HepG2 (cell line): ENCODE results near the gene CTSZ. TPM values are rescaled to one million over a fixed set of nuclear protein-coding genes. Genes with fewer than 3 reads are reported as not detected.

Source experiments
- ARHGAP35 ChIP-seq: sonication (generic); formaldehyde crosslinking; IDR thresholded peaks from 2 replicates; pipeline ENCODE4 v1.9.0; 2022; ENCODE audit warnings: mild to moderate bottlenecking, inconsistent platforms, moderate library complexity, missing genetic modification reagents, borderline replicate concordance
- ARNT2 ChIP-seq: sonication (generic); formaldehyde crosslinking; IDR thresholded peaks from 2 replicates; pipeline ENCODE4 v1.8.0; 2022; ENCODE audit warnings: mild to moderate bottlenecking, low read depth, missing genetic modification reagents, moderate library complexity
- BCL3 ChIP-seq: sonication (generic); formaldehyde crosslinking; IDR thresholded peaks from 2 replicates; pipeline ENCODE4 v1.5.1; 2020; ENCODE audit warnings: mild to moderate bottlenecking, missing genetic modification reagents, moderate library complexity
- FOXP4 ChIP-seq: sonication (generic); formaldehyde crosslinking; IDR thresholded peaks from 2 replicates; pipeline ENCODE4 v1.4.0; 2020; ENCODE audit warnings: missing genetic modification reagents
- HMG20A ChIP-seq: IDR thresholded peaks from 2 replicates; pipeline ENCODE4 v1.6.1; 2016; ENCODE audit warnings: borderline replicate concordance
- HNRNPK ChIP-seq: fragments of 200-400 bp; formaldehyde crosslinking; IDR thresholded peaks from 2 replicates; pipeline ENCODE4 v1.6.1; 2018; ENCODE audit warnings: low read length, low read depth, moderate library complexity, mild to moderate bottlenecking; ENCODE audit not compliant: poor library complexity, severe bottlenecking
- ISX ChIP-seq: sonication (generic); formaldehyde crosslinking; conservative IDR thresholded peaks from 2 replicates; pipeline ENCODE4 v1.5.0; 2020; ENCODE audit warnings: missing genetic modification reagents
- KDM4B ChIP-seq: sonication (generic); formaldehyde crosslinking; IDR thresholded peaks from 2 replicates; pipeline ENCODE4 v1.4.0; 2020; ENCODE audit warnings: missing genetic modification reagents
- MNT ChIP-seq: fragments of 450-650 bp; IDR thresholded peaks from 2 replicates; pipeline ENCODE4 v1.6.1; 2016
- MTA1 ChIP-seq: sonication (generic); formaldehyde crosslinking; IDR thresholded peaks from 2 replicates; pipeline ENCODE4 v1.4.0; 2020; ENCODE audit warnings: missing genetic modification reagents, mild to moderate bottlenecking, borderline replicate concordance
- NFRKB ChIP-seq: fragments of 450-650 bp; IDR thresholded peaks from 2 replicates; pipeline ENCODE4 v1.6.1; 2017
- NFYB ChIP-seq: sonication (generic); formaldehyde crosslinking; IDR thresholded peaks from 2 replicates; pipeline ENCODE4 v1.4.0; 2020; ENCODE audit warnings: missing genetic modification reagents
- REPIN1 ChIP-seq: sonication (generic); formaldehyde crosslinking; IDR thresholded peaks from 2 replicates; pipeline ENCODE4 v1.8.0; 2022; ENCODE audit warnings: missing genetic modification reagents, low read depth, mild to moderate bottlenecking, borderline replicate concordance
- SKI ChIP-seq: fragments of 450-650 bp; IDR thresholded peaks from one replicate; pipeline ENCODE4 v1.6.1; 2018; ENCODE audit warnings: mild to moderate bottlenecking; ENCODE audit not compliant: partially characterized antibody
- ZBTB1 ChIP-seq: sonication (generic); formaldehyde crosslinking; IDR thresholded peaks from 2 replicates; pipeline ENCODE4 v1.4.0; 2020; ENCODE audit warnings: missing genetic modification reagents, borderline replicate concordance
- ZNF260 ChIP-seq: sonication (generic); formaldehyde crosslinking; IDR thresholded peaks from 2 replicates; pipeline ENCODE4 v1.4.0; 2020; ENCODE audit warnings: missing genetic modification reagents, low read depth, mild to moderate bottlenecking, borderline replicate concordance
- ZNF431 ChIP-seq: sonication (generic); formaldehyde crosslinking; IDR thresholded peaks from 2 replicates; pipeline ENCODE4 v1.9.0; 2022; ENCODE audit warnings: missing genetic modification reagents, low read depth, mild to moderate bottlenecking, borderline replicate concordance
- ZNF7 ChIP-seq: IDR thresholded peaks from 2 replicates; pipeline ENCODE4 v1.6.1; 2016; ENCODE audit warnings: missing biosample characterization, missing genetic modification reagents
- polyA plus RNA-seq, 8 experiments: library from polyadenylated mRNA; depleted of rRNA in 3 of 8; stranded (reverse) in 7 of 8; unstranded in 1 of 8; fragments of >200 nt; fragmentation: Illumina TruSeq in 4 of 8; extraction: Trizol in 4 of 8; gene quantifications; 2 replicates each; pipeline versions ENCODE4 v1.2.1 to v1.2.3, GENCODE V29; 2011 to 2016; ENCODE audit warnings: low read depth in 4 of 8, missing spikeins in 1 of 8, mixed read lengths in 1 of 8; ENCODE audit not compliant: insufficient read depth in 1 of 8
- total RNA-seq, 5 experiments: library from RNA; depleted of rRNA; stranded (reverse); fragments of >200 nt; fragmentation: Illumina TruSeq; extraction: Trizol; gene quantifications; 2 replicates each; pipeline ENCODE4 v1.2.3, GENCODE V29; 2016; ENCODE audit warnings: low read depth in 1 of 5
- TF ChIP-seq, protein P1 (sequence below): sonication (generic); formaldehyde crosslinking; IDR thresholded peaks from 2 replicates; pipeline ENCODE4 v1.5.0; 2020; ENCODE audit warnings: missing genetic modification reagents, mild to moderate bottlenecking, borderline replicate concordance
- TF ChIP-seq, protein P2 (sequence below): sonication (generic); IDR thresholded peaks from 2 replicates; pipeline ENCODE4 v1.6.1; 2016; ENCODE audit warnings: low read depth, borderline replicate concordance
- TF ChIP-seq, protein P3 (sequence below): sonication (generic); formaldehyde crosslinking; IDR thresholded peaks from 2 replicates; pipeline ENCODE4 v1.5.0; 2020; ENCODE audit warnings: missing genetic modification reagents

The CTSZ gene
- total and polyA plus RNA-seq, 2 of the 13 experiments (the other 11 are each of a cell fraction or from before 2014, with no cell fraction given): 0.33 TPM; not detected in 1

GRCh38 chr20:59015812-59016711 is 9.0 kb upstream of the CTSZ start (continued):
- TF ChIP-seq HMG20A (CRISPR knock-in tag) (no peak), ZNF431 (CRISPR knock-in tag) (0 out of 2 replicates have a peak, but pooled peaks have one; percentile 82), HNRNPK (no peak), SKI (peak; percentile 30), ARHGAP35 (CRISPR knock-in tag) (peak; percentile 71; the same call in 1 of the 2 replicates), ARNT2 (CRISPR knock-in tag) (peak; percentile 65; the same call in 1 of the 2 replicates), ISX (CRISPR knock-in tag) (no peak), FOXP4 (peak; percentile 98), ZNF7 (peak; percentile 81), ZNF260 (CRISPR knock-in tag) (no peak), MNT (no peak), ZBTB1 (CRISPR knock-in tag) (no peak), NFYB (CRISPR knock-in tag) (peak; percentile 36; the same call in 1 of the 2 replicates), KDM4B (no peak), MTA1 (CRISPR knock-in tag) (peak; percentile 95), REPIN1 (CRISPR knock-in tag) (peak; percentile 87; the same call in 1 of the 2 replicates), NFRKB (no peak), BCL3 (CRISPR knock-in tag) (peak; percentile 51; the same call in 1 of the 2 replicates)
- TF ChIP-seq, protein P1, sequence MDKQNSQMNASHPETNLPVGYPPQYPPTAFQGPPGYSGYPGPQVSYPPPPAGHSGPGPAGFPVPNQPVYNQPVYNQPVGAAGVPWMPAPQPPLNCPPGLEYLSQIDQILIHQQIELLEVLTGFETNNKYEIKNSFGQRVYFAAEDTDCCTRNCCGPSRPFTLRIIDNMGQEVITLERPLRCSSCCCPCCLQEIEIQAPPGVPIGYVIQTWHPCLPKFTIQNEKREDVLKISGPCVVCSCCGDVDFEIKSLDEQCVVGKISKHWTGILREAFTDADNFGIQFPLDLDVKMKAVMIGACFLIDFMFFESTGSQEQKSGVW (CRISPR knock-in tag): no peak
- TF ChIP-seq, protein P2, sequence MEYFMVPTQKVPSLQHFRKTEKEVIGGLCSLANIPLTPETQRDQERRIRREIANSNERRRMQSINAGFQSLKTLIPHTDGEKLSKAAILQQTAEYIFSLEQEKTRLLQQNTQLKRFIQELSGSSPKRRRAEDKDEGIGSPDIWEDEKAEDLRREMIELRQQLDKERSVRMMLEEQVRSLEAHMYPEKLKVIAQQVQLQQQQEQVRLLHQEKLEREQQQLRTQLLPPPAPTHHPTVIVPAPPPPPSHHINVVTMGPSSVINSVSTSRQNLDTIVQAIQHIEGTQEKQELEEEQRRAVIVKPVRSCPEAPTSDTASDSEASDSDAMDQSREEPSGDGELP: peak; percentile 94
- TF ChIP-seq, protein P3, sequence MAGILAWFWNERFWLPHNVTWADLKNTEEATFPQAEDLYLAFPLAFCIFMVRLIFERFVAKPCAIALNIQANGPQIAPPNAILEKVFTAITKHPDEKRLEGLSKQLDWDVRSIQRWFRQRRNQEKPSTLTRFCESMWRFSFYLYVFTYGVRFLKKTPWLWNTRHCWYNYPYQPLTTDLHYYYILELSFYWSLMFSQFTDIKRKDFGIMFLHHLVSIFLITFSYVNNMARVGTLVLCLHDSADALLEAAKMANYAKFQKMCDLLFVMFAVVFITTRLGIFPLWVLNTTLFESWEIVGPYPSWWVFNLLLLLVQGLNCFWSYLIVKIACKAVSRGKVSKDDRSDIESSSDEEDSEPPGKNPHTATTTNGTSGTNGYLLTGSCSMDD (CRISPR knock-in tag): no peak
